H9 (cell line): ENCODE results near the gene TDRKH. TPM values are rescaled to one million over a fixed set of nuclear protein-coding genes. Genes with fewer than 3 reads are reported as not detected.

Source experiments
- DNase-seq: peaks from one replicate; pipeline ENCODE4 v3.0.0-alpha.2; 2017
- H2AFZ ChIP-seq: one replicate; pipeline ENCODE4 v1.6.1; 2013; ENCODE audit warnings: mild to moderate bottlenecking, low read length, control low read depth, moderate library complexity
- H2AK5ac ChIP-seq: 2 replicates; pipeline ENCODE4 v1.6.1; 2013; ENCODE audit warnings: low read length, control low read depth, mixed read lengths; ENCODE audit not compliant: insufficient read length
- H2BK120ac ChIP-seq: one replicate; pipeline ENCODE4 v1.6.1; 2013; ENCODE audit warnings: low read depth, mild to moderate bottlenecking, low read length, control low read depth, inconsistent platforms; ENCODE audit not compliant: poor library complexity, severe bottlenecking
- H2BK12ac ChIP-seq: 2 replicates; pipeline ENCODE4 v1.6.1; 2013; ENCODE audit warnings: low read length, control low read depth, mixed read lengths, low read depth; ENCODE audit not compliant: insufficient read length
- H2BK15ac ChIP-seq: 2 replicates; pipeline ENCODE4 v1.6.1; 2013; ENCODE audit warnings: low read depth, low read length, control low read depth
- H2BK20ac ChIP-seq: one replicate; pipeline ENCODE4 v1.6.1; 2013; ENCODE audit warnings: low read depth, mild to moderate bottlenecking, low read length, control low read depth, inconsistent platforms; ENCODE audit not compliant: poor library complexity, severe bottlenecking
- H2BK5ac ChIP-seq: 2 replicates; pipeline ENCODE4 v1.6.1; 2013; ENCODE audit warnings: low read length, control low read depth, mixed read lengths; ENCODE audit not compliant: insufficient read length
- H3K14ac ChIP-seq: 2 replicates; pipeline ENCODE4 v1.6.1; 2013; ENCODE audit warnings: low read length, control low read depth; ENCODE audit not compliant: insufficient read depth
- H3K18ac ChIP-seq: 2 replicates; pipeline ENCODE4 v1.6.1; 2013; ENCODE audit warnings: low read depth, mild to moderate bottlenecking, mixed read lengths, low read length, control low read depth; ENCODE audit not compliant: insufficient read length
- H3K23ac ChIP-seq: 2 replicates; pipeline ENCODE4 v1.6.1; 2013; ENCODE audit warnings: low read length, control low read depth, mixed read lengths, low read depth; ENCODE audit not compliant: insufficient read length
- H3K23me2 ChIP-seq: 2 replicates; pipeline ENCODE4 v1.6.1; 2013; ENCODE audit warnings: low read depth, mild to moderate bottlenecking, mixed read lengths, low read length, control low read depth; ENCODE audit not compliant: insufficient read length, poor library complexity, severe bottlenecking
- H3K27ac ChIP-seq: 2 replicates; pipeline ENCODE4 v1.5.1; 2013; ENCODE audit warnings: low read length, control low read depth, mixed read lengths, low read depth; ENCODE audit not compliant: insufficient read length
- H3K27me3 ChIP-seq: 2 replicates; pipeline ENCODE4 v1.6.1; 2013; ENCODE audit warnings: low read length, control low read depth, inconsistent platforms; ENCODE audit not compliant: insufficient read depth
- H3K4ac ChIP-seq: 2 replicates; pipeline ENCODE4 v1.6.1; 2013; ENCODE audit warnings: low read depth, mild to moderate bottlenecking, control low read depth, inconsistent platforms, low read length, moderate library complexity
- H3K4me1 ChIP-seq: 2 replicates; pipeline ENCODE4 v1.6.1; 2013; ENCODE audit warnings: low read length, control low read depth, inconsistent platforms; ENCODE audit not compliant: insufficient read depth
- H3K4me2 ChIP-seq: 2 replicates; pipeline ENCODE4 v1.6.1; 2013; ENCODE audit warnings: low read length, control low read depth, mixed read lengths; ENCODE audit not compliant: insufficient read length, insufficient read depth
- H3K56ac ChIP-seq: 2 replicates; pipeline ENCODE4 v1.6.1; 2013; ENCODE audit warnings: low read depth, mild to moderate bottlenecking, mixed read lengths, low read length, control low read depth; ENCODE audit not compliant: insufficient read length
- H3K79me1 ChIP-seq: 2 replicates; pipeline ENCODE4 v1.6.1; 2013; ENCODE audit warnings: low read depth, mild to moderate bottlenecking, moderate library complexity, low read length, control low read depth, inconsistent platforms; ENCODE audit not compliant: insufficient read depth, poor library complexity, severe bottlenecking
- H3K79me2 ChIP-seq: 2 replicates; pipeline ENCODE4 v1.6.1; 2013; ENCODE audit warnings: low read length, control low read depth, inconsistent platforms; ENCODE audit not compliant: insufficient read depth
- H3K9ac ChIP-seq: 2 replicates; pipeline ENCODE4 v1.6.1; 2013; ENCODE audit warnings: low read length, control low read depth, mixed read lengths; ENCODE audit not compliant: insufficient read length; ENCODE audit errors: extremely low read depth
- H3K9me3 ChIP-seq: one replicate; pipeline ENCODE4 v1.6.1; 2013; ENCODE audit warnings: low read depth, low read length, inconsistent platforms; ENCODE audit not compliant: control insufficient read depth
- H3T11ph ChIP-seq: one replicate; pipeline ENCODE4 v1.6.1; 2013; ENCODE audit warnings: mild to moderate bottlenecking, low read length, control low read depth, inconsistent platforms
- H4K20me1 ChIP-seq: one replicate; pipeline ENCODE4 v1.6.1; 2013; ENCODE audit not compliant: control insufficient read depth, insufficient read length, insufficient read depth
- H4K5ac ChIP-seq: 2 replicates; pipeline ENCODE4 v1.6.1; 2013; ENCODE audit warnings: low read depth, mild to moderate bottlenecking, mixed read lengths, low read length, control low read depth; ENCODE audit not compliant: insufficient read length
- H4K8ac ChIP-seq: replicated peaks from 2 replicates; pipeline ENCODE4 v1.6.1; 2013; ENCODE audit warnings: low read length, control low read depth, mixed read lengths, low read depth; ENCODE audit not compliant: insufficient read length
- H4K91ac ChIP-seq: 2 replicates; pipeline ENCODE4 v1.6.1; 2013; ENCODE audit warnings: low read depth, mild to moderate bottlenecking, moderate library complexity, mixed read lengths, low read length, control low read depth; ENCODE audit not compliant: insufficient read length
- H3K27ac Mint-ChIP-seq, 3 experiments: 2 replicates in 2 of 3; 3 replicates in 1 of 3; pipeline ENCODE4 v1.8.0; 2020 to 2021; ENCODE audit warnings: mixed read lengths in 3 of 3, mild to moderate bottlenecking in 1 of 3, moderate library complexity in 1 of 3
- H3K27me3 Mint-ChIP-seq: 2 replicates; pipeline ENCODE4 v1.8.0; 2021; ENCODE audit warnings: low read depth, mild to moderate bottlenecking, moderate library complexity, mixed read lengths
- H3K36me3 Mint-ChIP-seq, 3 experiments: 2 replicates in 2 of 3; 3 replicates in 1 of 3; pipeline ENCODE4 v1.8.0; 2020 to 2021; ENCODE audit warnings: low read depth in 3 of 3, mixed read lengths in 3 of 3; ENCODE audit not compliant: insufficient read depth in 1 of 3
- H3K4me1 Mint-ChIP-seq, 2 experiments: 2 replicates each; pipeline ENCODE4 v1.8.0; 2020; ENCODE audit warnings: mixed read lengths in 2 of 2
- H3K4me3 Mint-ChIP-seq, 2 experiments: 2 replicates in 1 of 2; 3 replicates in 1 of 2; pipeline ENCODE4 v1.8.0; 2020 to 2021; ENCODE audit warnings: mild to moderate bottlenecking in 2 of 2, mixed read lengths in 2 of 2, moderate library complexity in 1 of 2
- H3K9me3 Mint-ChIP-seq, 2 experiments: 2 replicates in 1 of 2; 3 replicates in 1 of 2; pipeline ENCODE4 v1.8.0; 2020; ENCODE audit warnings: mild to moderate bottlenecking in 2 of 2, mixed read lengths in 2 of 2, moderate library complexity in 1 of 2
- CTCF ChIP-seq: fragments of 200-600 bp; sonication (generic); conservative IDR thresholded peaks from 3 replicates; pipeline ENCODE4 v1.8.0; 2021; ENCODE audit warnings: antibody characterized with exemption, mild to moderate bottlenecking
- total RNA-seq: library from RNA; stranded (reverse); gene quantifications from 2 replicates; pipeline ENCODE4 v1.2.1, GENCODE V29; 2021

The TDRKH gene
- total RNA-seq, 1 experiment from 2014 or later, result 24.0 TPM

GRCh38 chr1:151759241-151759640 is 31.1 kb downstream of the TDRKH start:
- Histone ChIP-seq H3K18ac (no peak overlapping the region), H3K4me2 (no peak overlapping the region), H2BK120ac (no peak overlapping the region), H2AFZ (no peak overlapping the region), H3K23ac (no peak overlapping the region), H3K9ac (no peak overlapping the region), H2BK15ac (no peak overlapping the region), H3K56ac (no peak overlapping the region), H3K79me2 (no peaks in the 10 kb centered on the region), H4K8ac (no peak overlapping the region), H3T11ph (no peak overlapping the region), H3K27ac (no peak overlapping the region), H4K20me1 (no peaks in the 10 kb centered on the region), H2BK20ac (no peak overlapping the region), H3K9me3 (no peaks in the 10 kb centered on the region), H4K5ac (no peak overlapping the region), H2BK12ac (no peak overlapping the region), H3K4ac (no peak overlapping the region), H3K4me1 (no peaks in the 10 kb centered on the region; the same call in none of the 2 replicates), H3K14ac (no peak overlapping the region), H3K27me3 (no peaks in the 10 kb centered on the region), H2BK5ac (no peak overlapping the region), H4K91ac (no peak overlapping the region), H3K23me2 (peaks cover 9% of the 10 kb centered on the region), H2AK5ac (no peak overlapping the region), H3K79me1 (no peaks in the 10 kb centered on the region)
- Mint-ChIP-seq H3K36me3 (peaks cover 22 to 40% (median 33%) of the 10 kb centered on the region in 3 experiments; a peak in 6 of 7 replicates), H3K27me3 (no peaks in the 10 kb centered on the region), H3K4me1 (peaks cover 7 to 10% of the 10 kb centered on the region in 2 experiments), H3K4me3 (no peak overlapping the region), H3K9me3 (no peaks in the 10 kb centered on the region), H3K27ac (no peak overlapping the region)
- no peak for DNase-seq
- TF ChIP-seq CTCF, result no peak
